CD4-positive, alpha-beta T cell treated with Interleukin-10 for 1 hour (primary cell): ENCODE data around the gene PPARD.
"Not testable (repeated sequence)": the region's sequence is repeated elsewhere in the genome, so short reads cannot be mapped to it uniquely, and the experiment has no call there.

Experiments
- DNase-seq: peaks from one replicate; pipeline ENCODE4 v3.0.0-alpha.2; 2020

Gene PPARD

GRCh38 chr6:35415065-35415891, 72.9 kb downstream of the PPARD start:
- peak; percentile 48 for DNase-seq

GRCh38 chr6:35417979-35418661, 75.8 kb downstream of the PPARD start:
- DNase-seq: no peak

- peak; percentile 7 for DNase-seq
Measured at GRCh38 chr6:35419417-35419816, 77.1 kb downstream of the PPARD start.

- DNase-seq: no peak
Measured at GRCh38 chr6:35419961-35420360, 77.6 kb downstream of the PPARD start.

- no peak for DNase-seq
Measured at GRCh38 chr6:35425284-35425683, 82.9 kb downstream of the PPARD start.

- no peak for DNase-seq
Measured at GRCh38 chr6:35426074-35426473, 83.7 kb downstream of the PPARD start.

GRCh38 chr6:35427435-35427834, 85.1 kb downstream of the PPARD start:
- DNase-seq: no peak

GRCh38 chr6:35427851-35428321, 85.5 kb downstream of the PPARD start:
- DNase-seq: no peak

- no peak for DNase-seq
Measured at GRCh38 chr6:35428421-35429149, 86.2 kb downstream of the PPARD start.

- no peak for DNase-seq
Measured at GRCh38 chr6:35429463-35429862, 87.1 kb downstream of the PPARD start.

GRCh38 chr6:35432291-35432690, 89.9 kb downstream of the PPARD start:
- DNase-seq: no peak

- DNase-seq: not testable (repeated sequence)
Measured at GRCh38 chr6:35432702-35433101, 90.3 kb downstream of the PPARD start.

GRCh38 chr6:35435074-35435837, 92.9 kb downstream of the PPARD start:
- no peak for DNase-seq

- no peak for DNase-seq
Measured at GRCh38 chr6:35436071-35436857, 93.9 kb downstream of the PPARD start.

- not testable (repeated sequence) for DNase-seq
Measured at GRCh38 chr6:35438378-35439065, 96.2 kb downstream of the PPARD start.

GRCh38 chr6:35439308-35439707, 97.0 kb downstream of the PPARD start:
- DNase-seq: no peak

- no peak for DNase-seq
Measured at GRCh38 chr6:35441205-35441604, 98.8 kb downstream of the PPARD start.

GRCh38 chr6:35441642-35442041, 99.3 kb downstream of the PPARD start:
- DNase-seq: no peak

- no peak for DNase-seq
Measured at GRCh38 chr6:35442693-35443092, 100.3 kb downstream of the PPARD start.

GRCh38 chr6:35443341-35444030, 101.1 kb downstream of the PPARD start:
- no peak for DNase-seq

- DNase-seq: no peak
Measured at GRCh38 chr6:35445691-35446090, 103.3 kb downstream of the PPARD start.
